Measurements from ENCODE around the gene STAT5B. TPM values are rescaled to one million over a fixed set of nuclear protein-coding genes. Genes with fewer than 3 reads are reported as not detected.
"Not testable (repeated sequence)": the region's sequence is repeated elsewhere in the genome, so short reads cannot be mapped to it uniquely, and the experiment has no call there.

STAT5B gene
- total RNA-seq, 1 donor = 23.0 TPM

DNA sequence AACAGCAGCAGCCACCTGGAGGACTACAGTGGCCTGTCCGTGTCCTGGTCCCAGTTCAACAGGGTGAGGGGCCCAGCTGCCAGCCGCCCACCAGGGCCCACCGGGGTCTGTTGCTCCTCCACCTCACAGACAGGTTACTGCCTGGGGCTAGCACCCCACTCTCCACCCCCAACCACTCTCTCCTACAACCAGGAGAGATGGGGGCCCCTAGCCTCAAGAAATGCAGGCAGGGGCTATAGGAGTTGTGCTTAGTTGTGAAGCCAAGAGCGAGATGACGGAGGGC lies 30.1 kb upstream of the STAT5B start:
- TF ChIP-seq, protein P1, sequence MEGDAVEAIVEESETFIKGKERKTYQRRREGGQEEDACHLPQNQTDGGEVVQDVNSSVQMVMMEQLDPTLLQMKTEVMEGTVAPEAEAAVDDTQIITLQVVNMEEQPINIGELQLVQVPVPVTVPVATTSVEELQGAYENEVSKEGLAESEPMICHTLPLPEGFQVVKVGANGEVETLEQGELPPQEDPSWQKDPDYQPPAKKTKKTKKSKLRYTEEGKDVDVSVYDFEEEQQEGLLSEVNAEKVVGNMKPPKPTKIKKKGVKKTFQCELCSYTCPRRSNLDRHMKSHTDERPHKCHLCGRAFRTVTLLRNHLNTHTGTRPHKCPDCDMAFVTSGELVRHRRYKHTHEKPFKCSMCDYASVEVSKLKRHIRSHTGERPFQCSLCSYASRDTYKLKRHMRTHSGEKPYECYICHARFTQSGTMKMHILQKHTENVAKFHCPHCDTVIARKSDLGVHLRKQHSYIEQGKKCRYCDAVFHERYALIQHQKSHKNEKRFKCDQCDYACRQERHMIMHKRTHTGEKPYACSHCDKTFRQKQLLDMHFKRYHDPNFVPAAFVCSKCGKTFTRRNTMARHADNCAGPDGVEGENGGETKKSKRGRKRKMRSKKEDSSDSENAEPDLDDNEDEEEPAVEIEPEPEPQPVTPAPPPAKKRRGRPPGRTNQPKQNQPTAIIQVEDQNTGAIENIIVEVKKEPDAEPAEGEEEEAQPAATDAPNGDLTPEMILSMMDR (IDR thresholded peaks at IDR 0.05; ENCODE audit: insufficient read depth, low read length) = no peak

DNA sequence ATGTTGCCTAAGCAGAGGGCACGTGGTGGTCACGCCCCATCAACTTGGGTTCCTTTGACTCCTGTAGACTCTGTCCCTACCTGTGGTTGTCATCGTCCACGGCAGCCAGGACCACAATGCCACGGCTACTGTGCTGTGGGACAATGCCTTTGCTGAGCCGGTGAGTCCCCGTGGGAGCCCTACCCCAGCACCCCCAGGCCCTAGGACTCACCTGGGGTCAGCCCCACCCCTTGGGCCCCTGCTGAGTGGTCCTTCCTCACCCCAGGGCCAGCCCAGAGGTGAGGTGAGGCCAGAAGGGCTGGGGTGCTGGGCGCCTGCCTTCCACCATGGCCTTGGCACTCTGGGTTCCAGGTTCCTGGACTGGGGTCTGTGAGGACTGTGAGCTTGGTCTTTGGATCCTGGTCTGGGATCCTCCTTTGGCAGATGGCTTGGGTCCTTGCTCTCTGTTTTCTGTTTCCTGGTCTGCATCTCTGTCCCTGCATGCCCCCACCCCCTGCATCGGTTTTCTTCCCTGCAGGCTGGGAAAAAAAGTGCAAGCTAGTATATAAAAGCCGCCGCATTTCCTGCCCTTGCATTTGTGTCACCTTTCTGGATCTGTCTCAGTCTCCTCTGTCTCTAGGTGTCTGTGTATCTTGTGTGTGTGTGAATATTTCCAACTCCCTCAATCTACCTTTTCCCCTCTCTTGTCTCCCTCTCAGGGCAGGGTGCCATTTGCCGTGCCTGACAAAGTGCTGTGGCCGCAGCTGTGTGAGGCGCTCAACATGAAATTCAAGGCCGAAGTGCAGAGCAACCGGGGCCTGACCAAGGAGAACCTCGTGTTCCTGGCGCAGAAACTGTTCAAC lies 29.6 kb upstream of the STAT5B start:
- H3K4me3 ChIP-seq (ENCODE audit: low read depth, low read length) = no peak overlapping the region
- no peak for DNase-seq (ENCODE audit: low read depth)
- TF ChIP-seq, protein P1 (IDR thresholded peaks at IDR 0.05; ENCODE audit: insufficient read depth, low read length) = no peak

More for the DNA sequence above, 30.1 kb upstream of the STAT5B start:
- no peak for DNase-seq (ENCODE audit: low read depth)
- H3K4me3 ChIP-seq (ENCODE audit: low read depth, low read length) = no peak overlapping the region

DNA sequence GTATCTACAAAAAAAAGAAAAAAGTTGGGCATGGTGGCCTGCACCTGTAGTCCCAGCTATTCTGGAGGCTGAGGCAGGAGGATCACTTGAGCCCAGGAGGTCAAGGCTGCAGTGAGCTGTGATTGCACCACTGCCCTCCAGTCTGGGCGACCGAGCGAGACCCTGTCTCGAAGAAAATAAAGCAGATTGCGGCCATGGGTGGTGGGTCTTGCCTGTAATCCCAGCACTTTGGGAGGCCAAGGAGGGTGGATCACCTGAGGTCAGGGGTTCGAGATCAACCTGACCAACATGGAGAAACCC lies 28.8 kb upstream of the STAT5B start:
- not testable (repeated sequence) for H3K4me3 ChIP-seq (ENCODE audit: low read depth, low read length); DNase-seq (ENCODE audit: low read depth)

DNA sequence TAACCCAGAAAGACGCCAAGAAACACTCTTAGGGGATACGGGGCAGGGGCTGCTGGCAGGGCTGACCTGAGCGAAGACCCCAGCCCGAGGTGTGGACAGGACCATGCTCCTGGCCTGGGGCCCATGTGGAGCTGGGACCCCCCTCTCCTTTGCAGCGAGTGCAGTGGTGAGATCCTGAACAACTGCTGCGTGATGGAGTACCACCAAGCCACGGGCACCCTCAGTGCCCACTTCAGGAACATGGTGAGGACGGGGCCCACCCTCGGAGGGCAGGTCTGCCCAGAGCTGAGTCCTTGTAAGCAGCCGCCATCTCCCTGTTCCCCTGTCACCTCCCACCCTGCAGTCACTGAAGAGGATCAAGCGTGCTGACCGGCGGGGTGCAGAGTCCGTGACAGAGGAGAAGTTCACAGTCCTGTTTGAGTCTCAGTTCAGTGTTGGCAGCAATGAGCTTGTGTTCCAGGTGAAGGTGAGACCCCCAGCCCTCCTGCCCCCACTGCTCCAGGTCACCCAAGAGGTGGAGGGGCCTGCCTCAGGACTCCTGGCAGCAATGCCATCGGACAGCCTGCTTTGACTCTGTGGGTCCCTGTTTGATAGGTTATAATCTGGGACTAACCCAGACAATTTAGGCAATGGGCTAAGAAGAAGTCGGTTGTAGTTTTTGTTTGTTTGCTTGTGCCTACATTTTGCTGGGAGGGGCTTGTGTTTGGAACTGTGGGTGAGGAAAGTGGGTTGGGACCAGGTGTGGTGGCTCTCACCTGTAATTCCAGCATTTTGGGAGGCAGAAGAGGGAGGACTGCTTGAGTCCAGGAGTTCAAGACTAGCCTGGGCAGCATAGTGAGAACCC lies 28.2 kb upstream of the STAT5B start:
- TF ChIP-seq, protein P1 (IDR thresholded peaks at IDR 0.05; ENCODE audit: insufficient read depth, low read length) = no peak
- no peak overlapping the region for H3K4me3 ChIP-seq (ENCODE audit: low read depth, low read length)
- DNase-seq (ENCODE audit: low read depth) = no peak

DNA sequence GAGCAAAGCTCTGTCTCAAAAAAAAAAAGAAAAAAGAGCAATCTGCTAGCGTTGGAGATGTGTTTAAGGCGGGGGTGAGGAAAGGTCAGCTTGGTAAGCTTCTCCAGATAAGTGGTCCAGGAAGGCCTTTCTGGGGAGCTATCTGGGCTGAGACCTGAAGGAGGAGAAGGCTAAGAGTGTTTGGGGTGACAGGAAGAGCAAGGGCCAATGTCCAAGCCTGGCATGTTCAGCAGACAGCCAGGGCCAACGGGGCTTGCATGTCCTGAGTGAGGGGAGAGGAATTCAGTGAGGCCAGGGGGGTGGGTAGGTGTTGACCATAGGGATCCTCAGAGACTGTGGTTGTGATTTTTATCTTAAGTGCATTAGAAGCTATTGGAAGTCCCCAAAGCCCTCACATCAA lies 27.5 kb upstream of the STAT5B start:
- TF ChIP-seq, protein P1 (IDR thresholded peaks at IDR 0.05; ENCODE audit: insufficient read depth, low read length) = no peak
- no peak overlapping the region for H3K4me3 ChIP-seq (ENCODE audit: low read depth, low read length)
- DNase-seq (ENCODE audit: low read depth) = no peak

DNA sequence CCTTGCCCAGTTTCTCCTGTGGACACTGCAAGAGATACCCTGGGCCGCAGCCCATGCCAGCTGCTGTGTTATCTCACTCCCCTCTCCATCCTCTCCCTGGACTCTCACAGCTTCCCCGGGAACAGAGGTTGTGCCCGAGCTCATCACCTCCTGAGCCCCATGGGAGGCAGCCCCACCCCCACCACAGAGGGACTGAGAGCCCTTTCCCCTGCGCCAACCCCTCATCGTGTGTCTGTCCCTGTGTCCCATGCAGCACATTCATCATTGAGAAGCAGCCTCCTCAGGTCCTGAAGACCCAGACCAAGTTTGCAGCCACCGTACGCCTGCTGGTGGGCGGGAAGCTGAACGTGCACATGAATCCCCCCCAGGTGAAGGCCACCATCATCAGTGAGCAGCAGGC lies 24.8 kb upstream of the STAT5B start:
- TF ChIP-seq, protein P1 (IDR thresholded peaks at IDR 0.05; ENCODE audit: insufficient read depth, low read length) = no peak
- H3K4me3 ChIP-seq (ENCODE audit: low read depth, low read length) = no peak overlapping the region
- no peak for DNase-seq (ENCODE audit: low read depth)

DNA sequence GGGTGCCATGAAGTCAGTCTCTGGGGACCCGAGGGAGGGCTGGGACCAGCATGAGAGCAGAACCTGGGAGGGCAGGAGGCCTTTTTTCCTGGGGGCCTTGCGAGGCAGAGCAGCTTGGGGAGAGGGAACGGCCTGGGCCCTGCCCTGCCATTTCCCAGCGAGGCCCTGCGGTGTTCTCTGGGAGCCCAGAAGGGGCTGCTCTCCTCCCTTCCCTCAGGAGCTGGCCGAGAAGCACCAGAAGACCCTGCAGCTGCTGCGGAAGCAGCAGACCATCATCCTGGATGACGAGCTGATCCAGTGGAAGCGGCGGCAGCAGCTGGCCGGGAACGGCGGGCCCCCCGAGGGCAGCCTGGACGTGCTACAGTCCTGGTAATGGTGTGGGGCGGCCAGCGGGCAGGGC lies 23.7 kb upstream of the STAT5B start:
- DNase-seq (ENCODE audit: low read depth); H3K4me3 ChIP-seq (ENCODE audit: low read depth, low read length): not testable (repeated sequence)

DNA sequence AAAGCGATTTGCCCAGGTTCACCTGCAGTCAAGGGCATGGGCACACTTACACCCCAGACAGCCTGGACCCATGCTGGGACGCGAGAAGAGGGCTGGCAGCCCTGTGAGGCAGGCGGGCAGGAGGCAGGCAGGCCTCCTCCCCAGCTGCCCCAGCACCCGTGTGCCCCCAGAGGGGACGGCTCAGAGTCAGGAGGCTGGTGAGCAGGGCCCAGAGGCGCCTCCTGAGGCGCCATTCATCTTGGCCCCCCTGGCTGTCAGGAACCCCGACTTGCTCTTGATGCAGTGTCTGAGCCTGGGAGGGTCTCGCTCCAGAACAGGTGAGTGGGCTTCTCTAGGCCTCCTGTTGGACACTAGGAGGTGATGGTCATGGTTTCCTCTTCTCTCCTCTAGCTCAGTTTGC lies 23.2 kb upstream of the STAT5B start:
- not testable (repeated sequence) for H3K4me3 ChIP-seq (ENCODE audit: low read depth, low read length); DNase-seq (ENCODE audit: low read depth)

DNA sequence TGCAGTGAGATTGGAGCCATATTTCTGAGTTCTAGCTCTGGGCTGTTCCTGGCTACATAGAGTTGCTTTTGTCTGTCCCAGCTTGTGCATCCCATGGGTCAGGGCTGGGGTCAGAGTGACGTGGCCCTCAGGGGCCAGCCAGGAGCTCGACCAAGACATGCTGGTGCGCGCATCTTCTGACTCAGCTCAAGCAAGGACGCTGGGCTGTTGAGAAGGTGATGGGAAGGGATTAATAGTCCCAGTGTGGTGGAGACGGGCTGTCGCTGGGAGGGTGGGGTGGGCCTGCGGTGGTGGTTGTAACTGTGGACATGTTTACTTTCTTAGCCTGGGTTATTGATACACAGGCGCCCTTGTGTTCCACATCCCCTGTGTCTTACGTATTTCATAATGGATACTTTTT lies 21.6 kb upstream of the STAT5B start:
- H3K4me3 ChIP-seq (ENCODE audit: low read depth, low read length); DNase-seq (ENCODE audit: low read depth): not testable (repeated sequence)
